Measurements from ENCODE around the gene ITPRIPL2.

ITPRIPL2 gene

DNA sequence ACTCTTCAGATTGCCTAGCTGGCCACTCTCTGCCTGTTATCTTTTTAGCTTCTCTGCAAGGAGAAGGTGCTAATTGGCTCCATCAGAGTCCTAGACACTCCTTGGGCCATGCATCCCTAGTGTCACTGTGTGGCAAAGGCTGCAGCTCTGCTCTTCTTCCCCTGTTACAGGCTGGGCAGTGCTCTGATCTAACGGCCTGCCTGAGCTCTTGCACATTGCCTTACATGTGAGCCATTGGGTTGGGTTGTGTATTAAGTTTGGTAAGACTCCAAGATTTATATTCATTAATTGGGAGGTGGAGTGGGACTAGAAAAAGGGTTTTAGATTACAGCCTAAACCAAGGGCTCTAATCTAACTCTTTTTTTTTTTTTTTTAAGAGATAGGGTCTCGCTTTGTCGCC is 31.2 kb downstream of the ITPRIPL2 start:
- DNase-seq: no peak

DNA sequence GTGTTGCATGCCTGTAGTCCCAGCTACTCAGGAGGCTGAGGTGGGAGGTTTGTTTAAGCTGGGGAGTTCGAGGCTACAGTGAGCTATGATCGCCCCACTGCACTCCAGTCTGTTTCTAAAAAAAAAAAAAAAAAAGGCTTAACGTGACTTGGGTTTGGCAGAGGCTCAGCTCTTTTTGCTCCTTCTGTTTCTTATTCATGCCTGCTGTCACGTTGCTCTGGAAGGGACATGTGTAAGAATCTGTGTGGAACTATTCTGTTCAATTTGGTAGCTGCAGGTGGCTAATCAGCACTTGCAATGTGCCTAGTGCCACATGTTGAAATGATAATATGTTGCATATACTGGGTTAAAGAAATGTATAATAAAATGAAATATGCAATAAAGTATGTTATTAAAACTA is 33.4 kb downstream of the ITPRIPL2 start:
- no peak for DNase-seq

- no peak for DNase-seq
Measured at GRCh38 chr16:19147627-19148026, 33.9 kb downstream of the ITPRIPL2 start.

DNA sequence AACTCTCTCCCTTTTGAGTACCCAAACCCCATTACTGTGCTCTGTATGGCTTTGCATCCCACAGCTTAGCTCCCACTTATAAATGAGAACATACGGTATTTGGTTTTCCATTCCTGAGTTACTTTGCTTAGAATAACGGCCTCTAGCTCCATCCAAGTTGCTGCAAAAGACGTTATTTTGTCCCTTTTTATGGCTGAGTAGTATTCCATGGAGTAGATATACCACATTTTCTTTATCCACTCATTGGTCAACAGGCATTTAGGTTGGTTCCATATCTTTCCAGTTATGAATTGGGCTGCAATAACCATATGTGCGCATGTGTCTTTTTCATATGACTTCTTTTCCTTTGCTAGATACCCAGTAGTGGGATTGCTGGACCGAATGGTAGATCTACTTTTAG is 34.4 kb downstream of the ITPRIPL2 start:
- no peak for DNase-seq

GRCh38 chr16:19151310-19151709 is 37.5 kb downstream of the ITPRIPL2 start:
- DNase-seq: no peak

GRCh38 chr16:19152042-19152441 is 38.3 kb downstream of the ITPRIPL2 start:
- no peak for DNase-seq

GRCh38 chr16:19153876-19154275 is 40.1 kb downstream of the ITPRIPL2 start:
- DNase-seq: no peak

DNA sequence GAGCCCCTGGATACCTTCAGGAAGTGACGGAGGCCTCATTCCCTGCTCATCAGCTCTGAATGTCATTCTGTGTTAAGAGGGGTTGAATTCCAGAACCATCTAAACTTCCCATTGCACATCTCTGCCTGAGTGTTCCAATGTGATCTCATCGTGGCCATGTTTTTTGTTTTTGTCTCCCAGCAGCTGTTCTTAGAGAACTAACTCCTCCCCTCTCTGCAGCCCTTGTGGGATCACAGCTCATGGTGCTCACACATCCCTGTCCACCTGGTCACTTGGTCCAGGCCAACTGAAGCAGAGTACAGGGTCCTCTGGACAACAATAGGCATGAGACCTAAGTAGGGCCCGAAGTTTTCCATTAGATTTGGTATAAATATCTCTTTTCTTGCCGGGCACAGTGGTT is 48.3 kb downstream of the ITPRIPL2 start:
- no peak for DNase-seq

DNA sequence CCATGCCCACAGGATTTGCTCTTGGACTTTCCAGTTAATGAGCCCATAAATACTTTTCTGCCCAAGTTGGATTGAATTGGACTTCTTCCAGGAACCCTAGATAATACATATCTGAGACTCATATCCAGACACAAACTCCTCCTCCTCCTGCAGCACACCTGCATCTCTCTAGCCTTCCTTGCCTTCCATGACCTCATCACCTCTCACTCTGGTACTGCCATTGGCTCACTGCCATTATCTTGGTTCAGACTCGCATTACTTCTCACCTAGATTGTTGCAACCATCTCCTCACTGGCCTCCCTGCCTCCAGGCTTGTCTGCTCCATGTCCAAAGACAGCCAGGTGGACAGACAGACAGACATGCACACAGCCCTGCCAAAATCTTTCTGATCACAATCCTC is 49.5 kb downstream of the ITPRIPL2 start:
- DNase-seq: no peak

GRCh38 chr16:19164285-19164684 is 50.5 kb downstream of the ITPRIPL2 start:
- no peak for DNase-seq

DNA sequence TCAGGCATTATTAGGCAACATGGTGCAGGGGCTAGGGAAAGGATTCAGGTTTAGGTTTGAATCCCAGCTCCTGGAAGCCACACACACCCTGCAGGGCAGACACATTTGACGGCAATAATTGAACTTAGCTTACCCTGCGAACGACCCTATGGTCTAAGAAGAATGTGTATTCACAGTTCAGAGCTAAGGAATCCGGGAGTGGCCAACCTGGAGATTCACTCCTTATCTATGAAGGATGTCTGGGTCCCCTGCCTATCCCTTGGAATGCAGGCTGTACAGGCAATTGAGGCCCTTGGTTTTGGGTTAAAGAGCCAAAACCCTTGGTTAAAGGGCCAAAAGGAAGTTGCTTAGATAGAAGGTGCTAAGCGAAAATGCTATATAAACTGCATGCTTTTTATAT is 51.3 kb downstream of the ITPRIPL2 start:
- no peak for DNase-seq

DNA sequence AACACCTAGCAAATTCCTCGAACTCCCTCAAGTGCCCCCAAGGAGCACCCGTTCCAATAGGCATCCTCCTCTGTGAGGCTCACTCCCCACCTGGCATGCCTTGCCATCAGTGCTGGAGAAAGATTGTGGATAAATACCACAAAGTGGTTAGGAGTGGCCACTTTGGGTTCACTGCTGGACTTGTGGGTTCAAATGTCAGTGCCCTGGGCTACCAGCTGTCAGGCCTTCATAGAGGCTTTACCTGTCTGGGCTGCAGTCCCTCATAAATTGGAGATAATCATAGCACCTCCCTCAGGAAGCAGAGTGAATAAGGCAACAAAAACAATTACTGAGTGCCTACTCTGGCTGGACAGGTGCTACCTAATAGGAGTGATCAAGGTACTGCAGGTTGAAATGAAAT is 52.7 kb downstream of the ITPRIPL2 start:
- no peak for DNase-seq

DNA sequence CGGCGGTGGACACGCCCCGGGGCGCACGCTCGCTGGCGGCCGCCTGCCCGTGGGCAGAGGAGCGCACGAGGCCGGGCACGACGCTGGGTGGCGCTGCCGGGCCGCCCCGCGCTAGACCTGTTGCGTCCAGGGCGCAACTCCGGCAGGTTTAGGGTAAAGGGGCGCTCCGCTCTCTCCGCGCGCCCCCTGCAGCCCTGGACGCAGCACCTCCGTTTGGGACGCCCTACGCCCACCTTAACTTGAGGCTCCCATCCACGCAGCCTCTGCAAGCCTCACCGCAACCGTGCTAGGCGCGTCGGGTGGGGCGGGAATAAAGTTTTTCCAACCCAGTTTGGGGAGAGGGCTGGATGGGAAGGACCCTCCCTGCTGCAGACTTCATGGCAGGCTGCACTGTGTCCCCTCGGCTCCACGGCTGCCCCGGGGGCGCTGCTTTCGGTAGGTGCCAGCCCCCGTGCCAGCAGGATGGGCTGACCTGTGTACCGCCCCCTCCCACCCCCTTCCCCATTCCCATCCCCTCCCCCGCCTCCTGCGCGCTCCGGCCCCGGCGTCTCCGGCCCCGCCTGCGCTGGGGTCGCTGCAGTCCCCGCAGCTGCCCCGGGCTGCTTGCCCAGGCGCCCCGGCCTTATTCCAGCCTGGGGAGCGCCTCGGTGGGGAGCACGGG is 54.1 kb downstream of the ITPRIPL2 start, which contains the start of gene SYT17:
TSS of gene SYT17 (plus strand) at position 531 of the 661 bp plus-strand sequence. CDS start 407 bp downstream, outside the sequence.
- no peak for DNase-seq

DNA sequence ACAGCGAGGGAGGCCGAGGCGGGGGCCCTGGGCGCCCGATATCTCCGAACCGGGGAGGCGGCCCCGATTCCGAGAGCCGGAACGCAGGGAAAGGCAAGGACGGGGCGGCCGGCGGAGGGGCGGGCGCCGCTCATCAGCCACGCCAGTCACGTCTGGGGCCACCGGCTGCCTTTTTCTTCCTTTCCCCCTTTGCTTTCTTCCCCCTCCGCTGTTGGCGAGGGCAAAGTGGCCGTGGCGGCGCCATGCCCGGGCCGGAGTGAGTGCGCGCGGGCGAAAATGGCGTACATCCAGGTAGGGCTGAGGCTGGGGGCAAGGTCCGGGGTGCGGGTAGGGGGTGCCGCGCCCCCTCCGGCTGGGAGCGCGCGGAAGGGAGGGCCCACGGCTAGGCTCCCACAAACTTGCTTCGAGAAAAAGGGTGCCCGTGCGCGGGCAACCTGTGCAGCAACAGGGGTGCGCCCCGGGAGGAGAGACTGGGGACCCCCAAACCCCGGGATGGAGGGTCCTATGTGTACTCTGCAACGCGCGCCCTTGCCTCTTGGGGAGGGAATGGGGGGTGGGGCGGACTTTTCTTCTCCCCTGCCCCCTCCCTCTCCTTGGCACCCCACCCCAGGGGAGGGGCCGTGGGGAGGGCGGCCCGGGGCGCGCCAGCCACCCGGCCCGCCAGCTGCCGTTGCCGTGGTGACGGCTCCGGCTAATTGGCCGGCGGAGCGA is 54.8 kb downstream of the ITPRIPL2 start:
- no peak for DNase-seq

- DNase-seq: no peak
Measured at GRCh38 chr16:19169082-19169639, 55.4 kb downstream of the ITPRIPL2 start.

DNA sequence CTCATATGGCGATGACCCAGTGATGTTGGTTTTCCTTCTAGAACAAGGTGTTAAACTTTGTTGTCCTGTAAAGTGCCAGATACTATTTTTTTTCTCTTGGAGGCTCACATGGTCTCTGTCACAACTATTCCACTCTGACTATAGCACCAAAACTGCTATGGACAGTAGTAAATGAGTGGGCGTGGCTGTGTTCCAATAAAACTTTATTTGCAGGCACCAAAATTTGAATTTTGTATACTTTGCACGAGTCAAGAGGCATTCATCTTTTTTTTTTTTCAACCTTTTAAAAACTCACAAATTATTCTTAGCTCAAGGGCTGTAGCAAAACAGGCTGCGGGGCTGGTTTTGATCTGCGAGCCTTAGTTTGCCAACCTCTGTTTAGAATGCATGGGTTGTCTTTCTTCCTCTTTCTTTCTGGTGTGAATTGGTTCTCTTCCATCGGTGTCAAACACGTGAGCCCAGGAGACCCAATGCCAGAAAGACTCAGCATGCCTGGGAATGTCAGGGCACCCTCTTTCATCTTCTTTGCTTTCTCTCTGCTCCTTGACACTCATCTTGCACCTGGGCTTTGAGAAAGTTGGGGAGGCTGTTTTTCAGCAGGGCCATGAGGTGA is 56.4 kb downstream of the ITPRIPL2 start:
- DNase-seq: no peak

Measured in activated CD4-positive, CD25-positive, alpha-beta regulatory T cell (primary cell).